NOMO-1 (cell line): ENCODE measurements around the gene WASHC2C.
"Not testable (repeated sequence)": the region's sequence is repeated elsewhere in the genome, so short reads cannot be mapped to it uniquely, and the experiment has no call there.

Experiments used
- DNase-seq, 2 experiments: peaks; one replicate each; lab custom pipeline; 2025; ENCODE audit not compliant: unreplicated experiment in 2 of 2; lab: John Stamatoyannopoulos, UW

Gene WASHC2C

GRCh38 chr10:45820107-45820830 lies 93.2 kb downstream of the WASHC2C start:
- not testable (repeated sequence) for DNase-seq

GRCh38 chr10:45822918-45823317 lies 95.9 kb downstream of the WASHC2C start:
- DNase-seq: not testable (repeated sequence)
